Lung (tissue), 12 donors: Measurements from ENCODE around the gene LDB2. TPM values are rescaled to one million over a fixed set of nuclear protein-coding genes. Genes with fewer than 3 reads are reported as not detected.

Experiments
- ATAC-seq: fragments of 200-7000 bp; cut with Tn5 transposase; one replicate; pipeline ENCODE4 v1.9.1; 2020; ENCODE audit warnings: moderate number of reproducible peaks; ENCODE audit not compliant: insufficient read depth, low FRiP score
- DNase-seq, 3 donors: peaks; one replicate each; pipeline ENCODE4 v3.0.0-alpha.2; 2013 to 2017
- H3K27ac ChIP-seq, 2 donors: one replicate each; pipeline ENCODE4 v1.5.1; 2013; ENCODE audit warnings: mild to moderate bottlenecking in 2 of 2, moderate library complexity in 2 of 2, control low read depth in 1 of 2, inconsistent platforms in 1 of 2, low read depth in 1 of 2, low read length in 1 of 2
- H3K27me3 ChIP-seq, 3 donors: one replicate each; pipeline ENCODE4 v1.5.1; 2013; ENCODE audit warnings: low read length in 2 of 3; ENCODE audit not compliant: control insufficient read depth in 3 of 3, insufficient read depth in 3 of 3
- H3K36me3 ChIP-seq, 4 donors: one replicate each; pipeline ENCODE4 v1.5.1; 2013; ENCODE audit warnings: low read length in 4 of 4, mild to moderate bottlenecking in 1 of 4, moderate library complexity in 1 of 4; ENCODE audit not compliant: control insufficient read depth in 4 of 4, insufficient read depth in 4 of 4
- H3K4me1 ChIP-seq, 5 donors: one replicate each; pipeline ENCODE4 v1.5.1; 2013; ENCODE audit warnings: low read length in 5 of 5, mild to moderate bottlenecking in 2 of 5, moderate library complexity in 1 of 5; ENCODE audit not compliant: control insufficient read depth in 5 of 5, insufficient read depth in 5 of 5
- H3K4me3 ChIP-seq: one replicate; pipeline ENCODE4 v1.5.1; 2013; ENCODE audit warnings: mild to moderate bottlenecking, control low read depth, moderate library complexity
- H3K9ac ChIP-seq, 2 donors: one replicate each; pipeline ENCODE4 v1.5.1; 2013; ENCODE audit warnings: low read length in 2 of 2, control low read depth in 1 of 2; ENCODE audit not compliant: insufficient read depth in 1 of 2
- H3K9me3 ChIP-seq, 4 donors: one replicate each; pipeline ENCODE4 v1.5.1; 2013; ENCODE audit warnings: low read length in 3 of 4, mild to moderate bottlenecking in 1 of 4, moderate library complexity in 1 of 4; ENCODE audit not compliant: control insufficient read depth in 4 of 4, insufficient read depth in 3 of 4
- WGBS, 2 donors: extraction: QIAGEN DNeasy Blood & Tissue Kit; methylation state at CpG; one replicate each; pipeline ENCODE4 v1.1.7; 2013; 5-methylcytosine and 5-hydroxymethylcytosine counted together
- polyA plus RNA-seq, 2 donors: library from polyadenylated mRNA; stranded (reverse); fragments of 200-250 nt; gene quantifications; one replicate each; pipeline ENCODE4 v1.2.1, GENCODE V29; 2013
- total RNA-seq, 2 donors: library from RNA; depleted of rRNA in 1 of 2; stranded (reverse); fragments of >200 nt in 1 of 2; gene quantifications; one replicate each; pipeline ENCODE4 v1.2.1, GENCODE V29; 2014 to 2021
- TF ChIP-seq, protein P1 (sequence below): IDR thresholded peaks from 2 replicates; pipeline ENCODE4 v1.5.1; 2012; ENCODE audit warnings: mild to moderate bottlenecking; ENCODE audit errors: control extremely low read depth, extremely low read depth
- donor health status: control.
- donor health status: control.
- donor health status: Bipolar disorder and iron deficiency.
- donor health status: healthy.
- donor health status: DM: yes; HTN: yes; CAD: no.

The LDB2 gene
- total and polyA plus RNA-seq, 4 donors = 18.1 to 147 (median 46.1) TPM

- no peaks in the 10 kb centered on the region for H3K9me3 ChIP-seq
- H3K36me3 ChIP-seq = peaks cover 0 to 4% (median 2%) of the 10 kb centered on the region in 4 donors
- no peaks in the 10 kb centered on the region for H3K27me3 ChIP-seq
- H3K4me1 ChIP-seq = peaks cover 2 to 48% (median 7%) of the 10 kb centered on the region in 5 donors
- TF ChIP-seq, protein P1, sequence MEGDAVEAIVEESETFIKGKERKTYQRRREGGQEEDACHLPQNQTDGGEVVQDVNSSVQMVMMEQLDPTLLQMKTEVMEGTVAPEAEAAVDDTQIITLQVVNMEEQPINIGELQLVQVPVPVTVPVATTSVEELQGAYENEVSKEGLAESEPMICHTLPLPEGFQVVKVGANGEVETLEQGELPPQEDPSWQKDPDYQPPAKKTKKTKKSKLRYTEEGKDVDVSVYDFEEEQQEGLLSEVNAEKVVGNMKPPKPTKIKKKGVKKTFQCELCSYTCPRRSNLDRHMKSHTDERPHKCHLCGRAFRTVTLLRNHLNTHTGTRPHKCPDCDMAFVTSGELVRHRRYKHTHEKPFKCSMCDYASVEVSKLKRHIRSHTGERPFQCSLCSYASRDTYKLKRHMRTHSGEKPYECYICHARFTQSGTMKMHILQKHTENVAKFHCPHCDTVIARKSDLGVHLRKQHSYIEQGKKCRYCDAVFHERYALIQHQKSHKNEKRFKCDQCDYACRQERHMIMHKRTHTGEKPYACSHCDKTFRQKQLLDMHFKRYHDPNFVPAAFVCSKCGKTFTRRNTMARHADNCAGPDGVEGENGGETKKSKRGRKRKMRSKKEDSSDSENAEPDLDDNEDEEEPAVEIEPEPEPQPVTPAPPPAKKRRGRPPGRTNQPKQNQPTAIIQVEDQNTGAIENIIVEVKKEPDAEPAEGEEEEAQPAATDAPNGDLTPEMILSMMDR = no peak
- 82 to 86% methylated on average over 8 of the region's 8 CpGs for WGBS, 2 donors
- DNase-seq = no peak
- no peak overlapping the region for H3K27ac ChIP-seq
- no peak overlapping the region for H3K9ac ChIP-seq
- H3K4me3 ChIP-seq = no peak overlapping the region
- no peak for ATAC-seq
Observed at GRCh38 chr4:16758816-16759215, 139.6 kb downstream of the LDB2 start.

- Histone ChIP-seq H3K9me3 (no peaks in the 10 kb centered on the region), H3K4me3 (no peak overlapping the region), H3K4me1 (peaks cover 2 to 54% (median 7%) of the 10 kb centered on the region in 5 donors), H3K36me3 (peaks cover 0 to 5% (median 2%) of the 10 kb centered on the region in 4 donors), H3K27ac (no peak overlapping the region), H3K9ac (no peak overlapping the region), H3K27me3 (no peaks in the 10 kb centered on the region)
- ATAC-seq (no peak), DNase-seq (no peak)
- TF ChIP-seq, protein P1 = no peak
- 81 to 93% methylated on average over 2 of the region's 2 CpGs for WGBS, 2 donors
Observed at GRCh38 chr4:16758255-16758654, 140.2 kb downstream of the LDB2 start.

DNA sequence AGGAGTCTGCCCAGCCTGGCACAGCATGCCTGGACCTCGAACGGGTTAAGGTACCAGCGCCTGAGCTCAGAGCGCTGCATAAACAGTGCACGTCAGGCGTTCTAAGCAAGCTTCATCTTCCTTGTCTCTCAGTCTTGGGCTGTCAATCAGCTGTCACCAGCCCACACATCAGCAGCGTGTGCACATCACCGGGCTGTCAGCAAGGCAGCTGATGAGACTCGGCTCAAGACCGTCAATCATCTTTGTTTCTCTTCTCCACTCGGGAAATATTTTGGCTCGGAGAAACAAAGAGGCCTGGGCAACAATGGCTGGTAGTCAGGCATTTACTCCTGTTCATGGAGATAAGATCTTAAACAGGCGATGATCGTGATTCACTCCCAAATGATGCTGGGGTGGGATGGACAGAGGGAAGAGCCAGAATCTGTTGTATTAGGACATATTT lies 141.3 kb downstream of the LDB2 start:
- 50 to 69% methylated on average over 14 of the region's 14 CpGs for WGBS, 2 donors
- H3K9me3 ChIP-seq = no peaks in the 10 kb centered on the region

More for the DNA sequence above, 141.3 kb downstream of the LDB2 start:
- peak in 1 of 3 donors; percentile 25 for DNase-seq
- Histone ChIP-seq H3K36me3 (peaks cover 0 to 5% (median 2%) of the 10 kb centered on the region in 4 donors), H3K4me1 (peaks cover 2 to 55% (median 7%) of the 10 kb centered on the region in 5 donors), H3K4me3 (no peak overlapping the region), H3K27ac (no peak overlapping the region), H3K27me3 (no peaks in the 10 kb centered on the region), H3K9ac (peak overlapping the region in 1 of 2 donors; percentile 14)
- no peak for ATAC-seq
- TF ChIP-seq, protein P1 = no peak
